GM18499 (cell line): Measurements from ENCODE around the gene SEMA4G.

ENCODE experiments used
- ATAC-seq: cut with Tn5 transposase; IDR thresholded peaks from one replicate; pipeline ENCODE4 v1.9.1; 2021; ENCODE audit warnings: moderate number of reproducible peaks; ENCODE audit not compliant: insufficient read depth, unreplicated experiment

Gene SEMA4G

GRCh38 chr10:100986623-100986951 is 17.3 kb downstream of the SEMA4G start:
- ATAC-seq: no peak

DNA sequence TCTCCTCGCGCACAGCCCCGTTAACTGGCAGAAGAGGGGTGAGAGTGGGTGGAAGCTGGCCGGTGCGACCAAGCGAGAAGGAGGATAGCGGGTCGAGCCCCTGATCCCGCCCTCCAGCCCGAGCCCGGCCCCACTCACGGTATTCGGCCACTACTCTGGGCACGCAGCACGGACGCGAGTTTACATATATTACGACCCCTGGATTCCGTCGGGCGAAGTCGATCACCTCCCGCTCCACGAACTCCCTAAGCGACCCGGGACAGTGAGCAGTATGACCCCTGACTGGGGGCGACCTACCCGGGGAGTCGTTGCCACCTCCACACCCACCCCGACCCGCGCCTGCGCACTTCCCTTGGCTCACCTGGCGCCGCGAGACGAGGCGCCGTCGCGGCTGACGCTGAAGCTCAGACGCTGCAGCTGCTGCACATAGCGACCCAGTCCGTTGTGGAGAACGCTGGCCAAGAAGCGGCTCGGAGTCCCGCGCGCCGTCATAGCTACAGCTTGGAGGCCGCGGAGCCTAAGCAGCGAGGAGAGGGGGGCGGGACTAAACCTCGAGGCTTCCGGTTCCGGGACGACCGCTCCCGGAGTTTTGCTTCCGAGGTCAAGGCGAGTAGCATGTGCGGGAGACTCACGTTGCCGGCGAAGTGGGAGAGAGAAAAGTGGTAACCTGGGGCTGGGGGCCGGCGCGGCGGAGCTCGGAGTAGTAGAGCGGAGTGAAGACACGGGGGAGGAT is 17.8 kb downstream of the SEMA4G start, which contains the start of the genes MRPL43 and TWNK:
MRPL43 (minus strand) TSS at position 546 of the 733 bp plus-strand sequence; CDS start at position 492, 54 bp downstream.
TWNK (plus strand) TSS at position 592 of the 733 bp plus-strand sequence. CDS start 668 bp downstream, outside the sequence.
- ATAC-seq: no peak

GRCh38 chr10:100987685-100988049 is 18.4 kb downstream of the SEMA4G start:
- no peak for ATAC-seq

DNA sequence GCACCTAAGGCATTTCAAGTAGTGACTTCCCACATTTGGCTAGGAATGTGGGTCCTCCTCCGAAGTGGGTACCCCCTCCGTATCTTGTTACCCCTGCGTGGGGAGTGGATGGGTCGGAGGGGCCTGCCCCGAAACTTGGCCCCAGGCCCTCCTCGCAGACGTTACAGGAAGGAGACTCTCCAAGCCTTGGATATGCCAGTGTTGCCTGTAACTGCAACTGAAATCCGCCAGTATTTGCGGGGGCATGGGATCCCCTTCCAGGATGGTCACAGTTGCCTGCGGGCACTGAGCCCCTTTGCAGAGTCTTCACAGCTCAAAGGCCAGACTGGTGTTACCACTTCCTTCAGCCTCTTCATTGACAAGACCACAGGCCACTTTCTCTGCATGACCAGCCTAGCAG is 18.9 kb downstream of the SEMA4G start:
- no peak for ATAC-seq

GRCh38 chr10:100989088-100989487 is 19.8 kb downstream of the SEMA4G start:
- ATAC-seq: no peak

GRCh38 chr10:100993986-100994708 is 24.8 kb downstream of the SEMA4G start:
- ATAC-seq: no peak

GRCh38 chr10:100995181-100995580 is 25.9 kb downstream of the SEMA4G start:
- ATAC-seq: no peak

- ATAC-seq: no peak
These were observed 27.5 kb downstream of the SEMA4G start for GRCh38 chr10:100996678-100997359.

DNA sequence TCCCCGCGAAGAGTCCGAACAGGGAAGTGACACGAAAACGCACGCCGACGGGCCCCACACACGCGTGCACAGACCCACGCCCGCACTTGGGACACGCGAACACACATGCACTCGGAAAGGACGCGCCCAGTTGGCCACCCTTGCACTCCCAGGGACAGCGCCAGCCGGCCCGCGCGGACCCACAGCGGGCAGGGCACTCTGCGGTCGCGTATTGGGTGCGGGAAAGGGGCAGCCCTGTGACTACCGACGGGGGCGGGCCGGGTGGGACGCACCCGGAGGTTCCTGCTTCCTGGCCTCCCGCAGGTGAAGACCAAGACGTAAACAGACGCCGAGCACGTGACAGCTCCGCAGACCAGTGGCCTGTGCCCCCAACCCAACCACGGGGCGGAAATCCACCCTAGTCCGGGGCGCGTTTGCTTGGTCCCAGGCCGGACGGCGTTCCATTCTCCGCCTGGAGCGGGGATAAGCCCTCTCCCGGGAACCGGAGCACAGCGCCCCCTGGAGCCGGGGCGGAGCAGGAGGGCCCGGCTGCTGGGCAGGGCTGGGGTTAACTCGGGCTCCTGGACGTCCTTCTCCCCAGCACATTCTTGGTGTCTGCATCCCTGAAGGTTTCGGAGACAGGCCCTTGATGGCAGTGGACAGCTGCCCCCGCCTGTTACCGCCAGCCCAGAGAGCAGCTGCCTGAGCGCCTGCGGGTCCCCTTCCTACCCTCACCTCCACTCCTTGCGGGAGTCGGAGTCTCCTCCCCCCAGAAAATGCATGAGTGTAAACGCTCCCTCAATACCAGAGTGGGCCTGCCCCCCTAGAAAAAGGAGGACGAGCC is 28.3 kb downstream of the SEMA4G start:
- ATAC-seq: no peak

DNA sequence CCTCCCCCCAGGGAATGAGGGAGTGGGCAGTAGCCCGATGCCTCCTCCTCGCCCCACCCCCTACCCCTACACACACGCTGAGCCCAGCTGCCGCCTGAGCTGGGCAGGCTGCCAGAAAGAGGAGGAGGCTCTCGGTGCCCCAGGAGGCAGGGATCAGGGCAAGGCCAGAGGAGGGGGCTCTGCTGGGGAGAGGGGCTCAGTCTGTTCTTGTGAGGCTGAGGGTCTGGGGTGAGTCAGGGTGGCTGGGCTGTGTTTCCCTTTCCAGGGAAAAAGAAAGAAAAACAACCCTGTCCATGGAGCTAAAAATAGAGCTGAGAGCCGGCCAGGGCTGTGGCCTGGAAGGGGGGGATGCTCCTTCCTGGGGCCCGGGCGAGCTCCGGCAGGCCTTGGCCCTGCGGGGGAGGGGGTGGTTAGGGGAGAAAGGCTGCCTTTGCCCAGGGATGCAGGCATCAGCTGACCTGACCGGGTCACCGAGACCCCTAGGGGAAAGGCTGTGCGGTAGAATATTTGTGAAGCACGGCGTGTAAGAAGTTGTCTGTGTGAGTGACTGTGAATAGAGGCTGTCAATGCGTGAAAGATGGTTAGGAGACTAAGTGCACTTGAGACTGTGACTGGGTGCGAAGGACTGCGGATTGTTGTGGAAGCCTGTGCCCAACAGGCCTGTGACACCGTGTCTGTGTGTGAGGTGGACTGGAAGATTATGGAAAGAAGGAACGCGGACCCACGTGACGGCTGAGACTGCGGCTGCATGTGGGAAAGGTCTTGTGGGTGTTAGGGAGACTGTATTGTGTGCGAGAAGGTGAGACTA is 29.1 kb downstream of the SEMA4G start:
- ATAC-seq: no peak

GRCh38 chr10:100998991-100999741 is 29.9 kb downstream of the SEMA4G start:
- ATAC-seq: no peak

DNA sequence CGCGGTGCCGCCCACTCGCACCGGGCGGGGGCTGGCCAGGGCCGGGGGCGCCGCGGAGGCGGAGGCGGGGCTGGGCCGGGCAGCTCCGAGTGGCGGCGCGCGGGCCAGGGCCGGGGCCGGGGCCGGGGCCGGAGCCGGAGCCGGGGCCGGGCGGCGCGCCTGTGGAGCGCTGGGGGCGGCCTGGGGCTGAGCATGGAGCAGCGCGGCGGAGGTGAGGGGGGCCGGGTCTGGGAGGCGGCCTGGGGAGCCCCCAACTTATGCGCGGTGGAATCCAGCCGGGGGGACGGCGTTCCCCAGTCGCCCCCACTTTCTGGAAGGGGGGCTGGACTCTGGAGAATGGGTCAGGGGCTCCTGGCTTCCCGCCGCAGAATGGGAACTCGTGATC is 30.4 kb downstream of the SEMA4G start, which contains the start of gene LZTS2:
LZTS2 (plus strand) TSS at position 67 of the 385 bp plus-strand sequence. CDS start 2,731 bp downstream, outside the sequence.
- no peak for ATAC-seq

DNA sequence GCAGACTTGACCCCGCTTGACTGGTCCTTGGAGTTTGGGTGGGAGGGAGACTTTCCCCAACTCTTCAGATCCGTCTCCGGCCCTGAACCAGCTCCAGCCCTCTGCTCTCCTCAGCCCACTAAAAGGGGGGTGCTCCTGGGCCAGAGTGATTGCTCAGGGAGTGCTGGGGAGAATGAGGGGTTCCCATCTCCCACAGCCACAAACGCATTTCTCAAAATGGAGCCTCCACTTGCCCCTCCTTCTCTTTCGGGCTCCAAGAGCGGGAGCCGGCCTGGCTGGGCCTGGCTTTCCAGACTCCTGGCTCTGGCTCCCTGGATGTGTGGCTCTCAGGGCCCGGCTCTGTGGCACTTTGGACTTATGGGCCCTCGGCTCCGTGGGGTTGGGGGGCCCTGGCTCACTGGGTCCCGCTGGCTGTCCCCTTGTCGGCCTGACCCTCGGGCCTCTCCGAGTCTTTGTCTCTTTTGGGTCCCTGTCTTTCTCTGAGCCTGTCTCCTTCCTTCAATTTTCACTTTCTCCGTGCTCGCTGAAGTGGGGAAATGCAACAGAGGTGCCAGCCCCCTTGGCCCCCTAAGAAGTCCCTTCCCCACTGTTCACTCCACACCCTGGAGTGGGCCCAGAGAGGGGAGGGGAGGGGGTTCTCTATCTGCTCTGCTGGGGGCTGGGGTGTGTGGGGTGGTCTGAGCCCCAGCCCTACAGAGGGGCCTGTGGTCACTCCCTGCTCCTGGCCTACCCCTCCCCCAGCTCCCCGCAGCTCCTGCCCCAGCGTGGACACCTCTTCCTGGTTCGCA is 31.0 kb downstream of the SEMA4G start:
- no peak for ATAC-seq

GRCh38 chr10:101000915-101001658 is 31.8 kb downstream of the SEMA4G start:
- ATAC-seq: no peak

DNA sequence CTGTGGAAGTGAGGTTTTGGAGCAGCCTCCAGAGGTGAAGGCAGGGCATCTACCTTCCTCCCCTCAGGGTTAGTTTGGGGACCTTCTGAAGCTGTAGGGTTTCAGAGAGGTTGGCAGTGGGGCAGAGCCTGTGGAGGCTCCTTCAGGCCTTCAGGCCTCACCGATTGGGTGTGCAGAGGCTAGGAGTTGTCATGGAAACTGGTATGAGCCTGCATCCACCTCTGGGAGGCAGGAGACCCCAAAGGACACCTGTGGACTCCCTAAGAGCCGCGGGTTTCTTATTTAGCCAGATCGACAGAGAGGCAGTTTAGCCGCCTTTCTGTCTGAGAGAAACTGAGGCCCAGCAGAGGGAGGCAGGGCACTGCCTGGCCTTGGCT is 32.3 kb downstream of the SEMA4G start:
- ATAC-seq: no peak

DNA sequence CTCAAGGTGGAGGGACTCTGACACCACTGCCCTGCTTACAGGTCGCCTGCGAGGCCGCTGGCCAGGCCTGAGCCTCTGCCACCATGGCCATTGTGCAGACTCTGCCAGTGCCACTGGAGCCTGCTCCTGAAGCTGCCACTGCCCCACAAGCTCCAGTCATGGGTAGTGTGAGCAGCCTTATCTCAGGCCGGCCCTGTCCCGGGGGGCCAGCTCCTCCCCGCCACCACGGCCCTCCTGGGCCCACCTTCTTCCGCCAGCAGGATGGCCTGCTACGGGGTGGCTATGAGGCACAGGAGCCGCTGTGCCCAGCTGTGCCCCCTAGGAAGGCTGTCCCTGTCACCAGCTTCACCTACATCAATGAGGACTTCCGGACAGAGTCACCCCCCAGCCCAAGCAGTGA is 33.2 kb downstream of the SEMA4G start:
- no peak for ATAC-seq

- ATAC-seq: no peak
These were observed 34.4 kb downstream of the SEMA4G start for GRCh38 chr10:101003639-101004206.
